Measurements from ENCODE around the gene RAD51D.

Gene RAD51D

GRCh38 chr17:35053204-35053603 lies 66.5 kb downstream of the RAD51D start:
- no peak overlapping the region for H3K4me3 ChIP-seq (ENCODE audit: low read length)
- H3K4me1 ChIP-seq (ENCODE audit: low read length): peaks cover 47% of the 10 kb centered on the region

GRCh38 chr17:35052780-35053179 lies 66.9 kb downstream of the RAD51D start:
- Histone ChIP-seq H3K27ac (ENCODE audit: low read length) (peak overlapping the region; percentile 84; the same call in 1 of the 2 replicates), H3K79me2 (ENCODE audit: low read length) (peaks cover 84% of the 10 kb centered on the region), H3K4me3 (ENCODE audit: low read length) (no peak overlapping the region), H3K36me3 (replicated peaks; ENCODE audit: low read depth, low read length) (peaks cover 7% of the 10 kb centered on the region), H3K4me1 (ENCODE audit: low read length) (peaks cover 49% of the 10 kb centered on the region), H3K27me3 (ENCODE audit: low read depth, low read length) (no peaks in the 10 kb centered on the region), H2AFZ (ENCODE audit: low read depth, low read length) (no peak overlapping the region), H3K9me3 (ENCODE audit: insufficient read depth, low read length) (no peaks in the 10 kb centered on the region), H3K9ac (ENCODE audit: low read length) (no peak overlapping the region), H3K4me2 (ENCODE audit: low read length) (peak overlapping the region; percentile 79; the same call in 1 of the 2 replicates), H4K20me1 (ENCODE audit: insufficient read depth, low read length) (0 out of 2 replicates have a peak, but pooled peaks cover 2% of the 10 kb centered on the region)
- TF ChIP-seq CTCF (IDR thresholded peaks at IDR 0.05; ENCODE audit: low read depth, low read length): no peak
- TF ChIP-seq EZH2phosphoT487 (IDR thresholded peaks at IDR 0.05; ENCODE audit: low read depth): no peak

More at GRCh38 chr17:35053204-35053603, 66.5 kb downstream of the RAD51D start:
- H3K9me3 ChIP-seq (ENCODE audit: insufficient read depth, low read length): no peaks in the 10 kb centered on the region
- H3K4me2 ChIP-seq (ENCODE audit: low read length): no peak overlapping the region
- H3K36me3 ChIP-seq (replicated peaks; ENCODE audit: low read depth, low read length): peaks cover 10% of the 10 kb centered on the region
- H3K27me3 ChIP-seq (ENCODE audit: low read depth, low read length): no peaks in the 10 kb centered on the region
- H2AFZ ChIP-seq (ENCODE audit: low read depth, low read length): no peak overlapping the region
- H3K9ac ChIP-seq (ENCODE audit: low read length): no peak overlapping the region
- H3K27ac ChIP-seq (ENCODE audit: low read length): no peak overlapping the region
- H3K79me2 ChIP-seq (ENCODE audit: low read length): peaks cover 84% of the 10 kb centered on the region
- H4K20me1 ChIP-seq (ENCODE audit: insufficient read depth, low read length): 0 out of 2 replicates have a peak, but pooled peaks cover 2% of the 10 kb centered on the region
- TF ChIP-seq EZH2phosphoT487 (IDR thresholded peaks at IDR 0.05; ENCODE audit: low read depth) (no peak), CTCF (IDR thresholded peaks at IDR 0.05; ENCODE audit: low read depth, low read length) (no peak)

GRCh38 chr17:35052241-35052610 lies 67.4 kb downstream of the RAD51D start:
- Histone ChIP-seq H3K4me2 (ENCODE audit: low read length) (peak overlapping the region; percentile 79), H3K79me2 (ENCODE audit: low read length) (peaks cover 84% of the 10 kb centered on the region), H3K27me3 (ENCODE audit: low read depth, low read length) (no peaks in the 10 kb centered on the region), H3K9ac (ENCODE audit: low read length) (peak overlapping the region; percentile 60; the same call in 1 of the 2 replicates), H4K20me1 (ENCODE audit: insufficient read depth, low read length) (0 out of 2 replicates have a peak, but pooled peaks cover 2% of the 10 kb centered on the region), H3K4me1 (ENCODE audit: low read length) (peaks cover 54% of the 10 kb centered on the region), H3K27ac (ENCODE audit: low read length) (peak overlapping the region; percentile 84), H3K9me3 (ENCODE audit: insufficient read depth, low read length) (no peaks in the 10 kb centered on the region), H2AFZ (ENCODE audit: low read depth, low read length) (no peak overlapping the region), H3K4me3 (ENCODE audit: low read length) (no peak overlapping the region), H3K36me3 (replicated peaks; ENCODE audit: low read depth, low read length) (peaks cover 7% of the 10 kb centered on the region)
- no peak for TF ChIP-seq EZH2phosphoT487 (IDR thresholded peaks at IDR 0.05; ENCODE audit: low read depth)
- no peak for TF ChIP-seq CTCF (IDR thresholded peaks at IDR 0.05; ENCODE audit: low read depth, low read length)

- H2AFZ ChIP-seq (ENCODE audit: low read depth, low read length): no peak overlapping the region
- H4K20me1 ChIP-seq (ENCODE audit: insufficient read depth, low read length): 0 out of 2 replicates have a peak, but pooled peaks cover 2% of the 10 kb centered on the region
- peaks cover 82% of the 10 kb centered on the region for H3K79me2 ChIP-seq (ENCODE audit: low read length)
- no peaks in the 10 kb centered on the region for H3K27me3 ChIP-seq (ENCODE audit: low read depth, low read length)
- H3K36me3 ChIP-seq (replicated peaks; ENCODE audit: low read depth, low read length): peaks cover 7% of the 10 kb centered on the region
- H3K4me1 ChIP-seq (ENCODE audit: low read length): peaks cover 60% of the 10 kb centered on the region
- TF ChIP-seq EZH2phosphoT487 (IDR thresholded peaks at IDR 0.05; ENCODE audit: low read depth) (no peak), CTCF (IDR thresholded peaks at IDR 0.05; ENCODE audit: low read depth, low read length) (no peak)
- no peaks in the 10 kb centered on the region for H3K9me3 ChIP-seq (ENCODE audit: insufficient read depth, low read length)
- peak overlapping the region; percentile 84 for H3K27ac ChIP-seq (ENCODE audit: low read length)
- H3K9ac ChIP-seq (ENCODE audit: low read length): peak overlapping the region; percentile 60
- peak overlapping the region; percentile 79 for H3K4me2 ChIP-seq (ENCODE audit: low read length)
- peak overlapping the region; percentile 52 for H3K4me3 ChIP-seq (ENCODE audit: low read length)
Observed at GRCh38 chr17:35051579-35052240, 68.0 kb downstream of the RAD51D start.

All from OCI-LY3 (cell line).